IPS-18c (cell line): ENCODE results near the gene XAGE1A.
"Not testable (repeated sequence)": the region's sequence is repeated elsewhere in the genome, so short reads cannot be mapped to it uniquely, and the experiment has no call there.

Experiments used
- H3K4me3 ChIP-seq: 2 replicates; pipeline ENCODE4 v1.7.0; 2013; ENCODE audit warnings: low read depth, mild to moderate bottlenecking, low read length, moderate library complexity; ENCODE audit not compliant: insufficient read depth
- H3K9me3 ChIP-seq: one replicate; pipeline ENCODE4 v1.6.1; 2013; ENCODE audit warnings: mild to moderate bottlenecking, low read length, moderate library complexity; ENCODE audit not compliant: control insufficient read depth, insufficient read depth

XAGE1A gene

GRCh38 chrX:52495545-52496418, at the start of gene XAGE1A:
Gene XAGE1A (plus strand): TSS chrX:52495808. CDS start chrX:52497362, 1,554 bp downstream.
- not testable (repeated sequence) for H3K4me3 ChIP-seq, H3K9me3 ChIP-seq

GRCh38 chrX:52452031-52452430, 43.6 kb upstream of the XAGE1A start:
- H3K9me3 ChIP-seq, H3K4me3 ChIP-seq: not testable (repeated sequence)

GRCh38 chrX:52471301-52471700, 24.3 kb upstream of the XAGE1A start:
- not testable (repeated sequence) for H3K4me3 ChIP-seq, H3K9me3 ChIP-seq

- H3K4me3 ChIP-seq, H3K9me3 ChIP-seq: not testable (repeated sequence)
Measured at GRCh38 chrX:52496419-52496772, 788 bp downstream of the XAGE1A start.

GRCh38 chrX:52501362-52501761, 5.8 kb downstream of the XAGE1A start:
- not testable (repeated sequence) for H3K4me3 ChIP-seq, H3K9me3 ChIP-seq

GRCh38 chrX:52504551-52504950, 8.9 kb downstream of the XAGE1A start:
- peaks cover 11% of the 10 kb centered on the region for H3K9me3 ChIP-seq
- no peak overlapping the region for H3K4me3 ChIP-seq

- H3K4me3 ChIP-seq = no peak overlapping the region
- H3K9me3 ChIP-seq = peaks cover 11% of the 10 kb centered on the region
Measured at GRCh38 chrX:52507331-52507730, 11.7 kb downstream of the XAGE1A start.

GRCh38 chrX:52509916-52510315, 14.3 kb downstream of the XAGE1A start:
- Histone ChIP-seq H3K4me3 (no peak overlapping the region), H3K9me3 (peaks cover 11% of the 10 kb centered on the region)

- not testable (repeated sequence) for H3K4me3 ChIP-seq
- H3K9me3 ChIP-seq = peaks cover 11% of the 10 kb centered on the region
Measured at GRCh38 chrX:52511126-52511525, 15.5 kb downstream of the XAGE1A start.

- not testable (repeated sequence) for H3K4me3 ChIP-seq, H3K9me3 ChIP-seq
Measured at GRCh38 chrX:52516110-52516986, 20.7 kb downstream of the XAGE1A start.

- not testable (repeated sequence) for H3K9me3 ChIP-seq
Measured at GRCh38 chrX:52516987-52517325, 21.3 kb downstream of the XAGE1A start, which contains the start of gene XAGE1B. Gene XAGE1B (minus strand): TSS chrX:52517063. CDS start chrX:52515527, 1,536 bp downstream.

GRCh38 chrX:52541051-52541450, 45.4 kb downstream of the XAGE1A start:
- H3K4me3 ChIP-seq, H3K9me3 ChIP-seq: not testable (repeated sequence)

More at GRCh38 chrX:52516987-52517325, 21.3 kb downstream of the XAGE1A start, which contains the start of gene XAGE1B:
- not testable (repeated sequence) for H3K4me3 ChIP-seq

GRCh38 chrX:52542311-52542710, 46.7 kb downstream of the XAGE1A start:
- Histone ChIP-seq H3K9me3 (peaks cover 2% of the 10 kb centered on the region), H3K4me3 (no peak overlapping the region)

GRCh38 chrX:52544147-52544840, 48.7 kb downstream of the XAGE1A start:
- H3K9me3 ChIP-seq = peaks cover 2% of the 10 kb centered on the region
- H3K4me3 ChIP-seq = no peak overlapping the region

GRCh38 chrX:52548769-52549168, 53.2 kb downstream of the XAGE1A start:
- not testable (repeated sequence) for H3K4me3 ChIP-seq, H3K9me3 ChIP-seq
